Activated gamma-delta T cell (primary cell): ENCODE data around the gene IL22RA1.

Experiments
- DNase-seq: peaks from one replicate; lab custom pipeline; 2025; lab: John Stamatoyannopoulos, UW

Gene IL22RA1

GRCh38 chr1:24165500-24165899 lies 22.6 kb upstream of the IL22RA1 start:
- no peak for DNase-seq

- DNase-seq = no peak
Observed at GRCh38 chr1:24164004-24164403, 21.1 kb upstream of the IL22RA1 start.

GRCh38 chr1:24162201-24162600 lies 19.3 kb upstream of the IL22RA1 start:
- no peak for DNase-seq

- DNase-seq = no peak
Observed at GRCh38 chr1:24161270-24161669, 18.3 kb upstream of the IL22RA1 start.

GRCh38 chr1:24159366-24159765 lies 16.4 kb upstream of the IL22RA1 start:
- no peak for DNase-seq

GRCh38 chr1:24157918-24158481 lies 15.1 kb upstream of the IL22RA1 start:
- DNase-seq = no peak

- DNase-seq = no peak
Observed at GRCh38 chr1:24156542-24157260, 13.8 kb upstream of the IL22RA1 start.

- no peak for DNase-seq
Observed at GRCh38 chr1:24155011-24155782, 12.3 kb upstream of the IL22RA1 start.

- no peak for DNase-seq
Observed at GRCh38 chr1:24154215-24154614, 11.3 kb upstream of the IL22RA1 start.

- no peak for DNase-seq
Observed at GRCh38 chr1:24152631-24153494, 9.9 kb upstream of the IL22RA1 start.

GRCh38 chr1:24151175-24151533 lies 8.2 kb upstream of the IL22RA1 start:
- no peak for DNase-seq

- peak; percentile 48 for DNase-seq
Observed at GRCh38 chr1:24150234-24151174, 7.6 kb upstream of the IL22RA1 start.

- DNase-seq = no peak
Observed at GRCh38 chr1:24149866-24150233, 6.9 kb upstream of the IL22RA1 start.

GRCh38 chr1:24147816-24148215 lies 4.9 kb upstream of the IL22RA1 start:
- no peak for DNase-seq

- no peak for DNase-seq
Observed at GRCh38 chr1:24147194-24147593, 4.3 kb upstream of the IL22RA1 start.

GRCh38 chr1:24141311-24141997 lies 1.5 kb downstream of the IL22RA1 start:
- DNase-seq = no peak

- DNase-seq = no peak
Observed at GRCh38 chr1:24140741-24141181, 2.2 kb downstream of the IL22RA1 start.

- no peak for DNase-seq
Observed at GRCh38 chr1:24139841-24140425, 3.0 kb downstream of the IL22RA1 start.

- DNase-seq = no peak
Observed at GRCh38 chr1:24139222-24139489, 3.8 kb downstream of the IL22RA1 start.

GRCh38 chr1:24138476-24139221 lies 4.3 kb downstream of the IL22RA1 start:
- DNase-seq = no peak
